HG03432 (cell line): Measurements from ENCODE around the gene AANAT.
A peak's percentile ranks its signal among the peaks of the same experiment; 100 is the strongest.

ENCODE experiments used
- ATAC-seq: cut with Tn5 transposase; IDR thresholded peaks from one replicate; pipeline ENCODE4 v1.9.1; 2021; ENCODE audit warnings: mild to moderate bottlenecking, moderate library complexity; ENCODE audit not compliant: unreplicated experiment

The AANAT gene

DNA sequence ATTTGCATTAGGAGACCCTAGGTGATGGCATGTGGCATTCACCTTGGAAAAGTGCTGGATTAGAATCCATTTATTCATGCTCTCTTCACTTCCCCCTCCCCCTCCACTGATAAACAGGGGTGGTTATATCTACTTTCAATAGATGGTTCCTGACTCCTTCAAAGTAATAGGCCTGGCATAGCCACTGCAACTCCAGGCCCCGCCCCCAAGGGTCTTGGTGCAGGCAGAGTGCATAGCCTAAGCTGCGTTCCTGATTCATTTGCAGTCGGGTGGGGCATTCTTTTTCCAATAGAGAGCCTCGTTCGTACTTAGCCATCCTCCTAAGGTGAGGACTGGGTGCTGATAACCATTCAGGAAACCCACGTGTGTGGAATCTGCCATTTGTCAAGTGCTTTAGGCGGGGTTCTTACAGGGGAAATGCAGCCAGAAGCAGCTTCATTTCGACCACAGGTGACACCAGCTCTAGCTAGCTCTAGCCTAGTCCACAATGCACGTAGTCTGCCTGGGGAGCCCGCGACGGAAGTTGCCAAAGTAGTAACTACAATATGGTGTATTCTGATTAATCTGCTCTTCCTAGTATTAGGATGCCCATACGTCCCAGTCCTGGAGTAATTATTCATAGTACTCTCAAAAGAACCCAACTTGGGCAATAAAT lies 25.6 kb upstream of the AANAT start:
- no peak for ATAC-seq

GRCh38 chr17:76442341-76443338 lies 24.8 kb upstream of the AANAT start:
- no peak for ATAC-seq

GRCh38 chr17:76444518-76445311 lies 22.7 kb upstream of the AANAT start:
- no peak for ATAC-seq

GRCh38 chr17:76445697-76446448 lies 21.5 kb upstream of the AANAT start:
- ATAC-seq: no peak

GRCh38 chr17:76446449-76447231 lies 20.8 kb upstream of the AANAT start:
- ATAC-seq: no peak

DNA sequence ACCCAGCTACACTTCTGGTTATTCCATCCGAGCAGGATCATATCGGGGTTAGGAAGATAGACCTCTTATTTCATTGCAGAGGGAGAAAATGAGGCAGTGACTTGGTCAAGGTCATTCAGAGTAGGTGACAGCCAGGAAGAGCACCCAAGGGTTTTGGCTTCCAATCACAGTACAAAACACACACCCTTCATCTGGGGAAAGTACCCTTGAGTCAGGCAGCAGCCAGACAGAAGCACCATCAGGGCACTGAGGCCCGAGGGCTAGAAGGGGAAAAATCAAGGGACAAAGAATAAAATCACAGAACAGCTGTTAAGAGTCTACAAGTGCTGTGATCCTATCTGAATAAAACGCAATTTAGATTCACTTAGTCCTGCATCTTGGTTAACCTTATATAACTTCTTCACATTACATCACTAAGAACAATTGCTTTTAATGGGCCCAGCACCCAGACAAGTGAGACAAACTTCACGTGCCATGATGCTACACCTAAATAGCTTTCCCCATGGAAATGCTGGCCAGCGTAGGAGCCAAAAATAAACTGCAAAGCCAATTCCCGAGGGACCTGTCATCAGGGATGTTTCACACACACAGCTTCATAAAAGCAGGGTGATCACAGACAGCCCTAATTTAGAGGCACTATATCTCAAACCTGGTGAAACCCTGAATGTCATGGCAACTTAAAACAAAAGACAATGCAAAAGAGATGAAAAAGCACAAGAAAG lies 19.3 kb upstream of the AANAT start:
- ATAC-seq: no peak

DNA sequence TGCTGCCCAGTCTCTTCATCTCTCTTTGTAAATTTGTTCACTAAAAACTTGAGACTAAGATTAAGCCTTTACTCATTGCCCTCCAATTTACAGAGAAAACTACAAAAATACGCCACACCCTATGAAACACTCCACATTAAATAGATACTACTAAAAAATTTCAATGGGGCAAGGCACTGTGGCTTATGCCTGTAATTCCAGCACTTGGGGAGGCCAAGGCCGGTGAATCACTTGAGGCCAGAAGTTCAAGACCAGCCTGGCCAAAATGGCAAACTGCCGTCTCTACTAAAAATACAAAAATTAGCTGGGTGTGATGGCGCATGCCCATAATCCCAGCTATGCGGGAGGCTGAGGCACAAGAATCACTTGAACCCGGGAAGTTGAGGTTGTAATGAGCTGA lies 18.3 kb upstream of the AANAT start:
- no peak for ATAC-seq

- no peak for ATAC-seq
Measured at GRCh38 chr17:76451506-76451905, 15.9 kb upstream of the AANAT start.

DNA sequence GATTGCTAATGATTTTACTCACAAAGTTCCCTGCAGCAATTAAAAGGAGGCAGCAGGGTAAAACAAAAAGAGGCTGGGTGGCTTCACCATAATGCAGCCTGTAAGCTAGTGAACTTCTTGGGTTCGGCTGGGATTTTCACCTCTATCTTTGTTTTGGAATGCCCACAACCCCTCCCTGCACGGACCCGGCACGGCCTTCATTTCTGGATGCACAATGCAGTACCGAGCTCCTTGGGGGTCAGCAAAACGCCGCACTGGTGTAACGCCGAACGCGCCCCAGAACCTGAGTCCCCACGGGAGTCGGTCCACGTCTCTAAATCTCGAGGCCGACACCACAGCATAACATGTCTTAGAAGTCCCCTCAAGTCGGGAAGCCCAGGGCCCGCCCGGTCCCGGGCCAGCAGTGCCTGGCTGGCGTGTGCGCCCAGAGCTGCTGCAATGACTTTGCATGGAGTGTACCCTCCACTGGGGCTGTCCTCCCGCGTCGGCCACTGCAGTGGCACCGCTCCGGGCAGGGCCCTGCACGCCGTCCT lies 15.2 kb upstream of the AANAT start:
- no peak for ATAC-seq

DNA sequence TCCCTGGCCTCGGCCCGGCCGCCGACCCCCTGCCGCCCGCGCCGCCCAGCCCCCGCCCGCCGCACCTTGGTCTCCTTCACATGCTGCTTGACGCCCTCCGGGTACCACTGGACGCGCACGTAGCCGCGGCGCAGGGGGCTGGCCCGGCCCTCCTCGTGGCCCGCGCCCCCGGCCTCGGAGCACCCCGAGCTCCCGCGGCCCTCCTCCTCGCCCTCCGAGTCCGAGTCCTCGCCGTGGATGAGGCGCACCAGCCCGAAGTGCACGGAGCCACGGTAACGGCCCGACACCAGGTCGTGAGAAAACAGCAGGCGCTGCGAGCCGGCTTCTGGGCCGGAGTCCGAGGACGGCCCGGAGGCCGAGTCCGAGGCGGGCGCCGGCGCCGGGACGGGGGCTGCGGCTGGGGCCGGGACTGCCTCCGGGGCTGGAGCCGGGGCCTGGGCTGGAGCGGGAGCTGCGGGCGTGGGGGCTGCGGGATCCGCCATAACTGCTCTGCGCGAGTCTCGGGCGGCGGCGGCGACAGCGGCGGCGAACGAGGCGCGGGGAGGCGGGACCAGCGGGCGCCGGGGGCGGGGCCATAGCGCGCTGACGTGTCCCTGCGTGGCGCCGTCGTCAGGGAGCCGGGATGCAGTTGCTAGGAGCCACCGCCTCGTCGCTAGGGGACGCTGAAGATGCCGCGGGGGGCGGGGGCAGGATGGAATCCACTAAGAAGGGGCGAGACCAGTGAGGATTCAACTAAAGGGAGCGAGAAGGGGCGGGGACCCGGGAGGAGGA lies 14.6 kb upstream of the AANAT start, which contains the start of gene UBE2O:
Gene UBE2O, minus strand, starts transcription at position 493 of the 771 bp plus-strand sequence. Its CDS starts 11 bp downstream, at position 482.
- peak; percentile 88 for ATAC-seq

DNA sequence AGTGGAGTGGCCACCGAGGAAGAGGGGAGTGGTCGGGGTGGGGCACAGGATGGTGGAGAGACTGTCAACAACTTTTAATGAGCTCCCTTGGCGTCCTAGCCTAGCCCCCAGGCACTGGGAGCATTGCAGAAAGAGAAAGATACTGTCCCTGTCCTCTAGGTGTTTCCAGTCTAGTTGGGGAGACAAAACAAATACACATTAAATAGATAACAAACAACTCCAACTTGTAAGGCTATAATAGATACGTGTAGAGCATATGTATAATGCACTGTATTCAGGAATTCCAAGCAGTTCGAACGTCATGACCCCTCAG lies 14.0 kb upstream of the AANAT start:
- ATAC-seq: no peak

GRCh38 chr17:76458580-76459490 lies 8.6 kb upstream of the AANAT start:
- ATAC-seq: no peak

DNA sequence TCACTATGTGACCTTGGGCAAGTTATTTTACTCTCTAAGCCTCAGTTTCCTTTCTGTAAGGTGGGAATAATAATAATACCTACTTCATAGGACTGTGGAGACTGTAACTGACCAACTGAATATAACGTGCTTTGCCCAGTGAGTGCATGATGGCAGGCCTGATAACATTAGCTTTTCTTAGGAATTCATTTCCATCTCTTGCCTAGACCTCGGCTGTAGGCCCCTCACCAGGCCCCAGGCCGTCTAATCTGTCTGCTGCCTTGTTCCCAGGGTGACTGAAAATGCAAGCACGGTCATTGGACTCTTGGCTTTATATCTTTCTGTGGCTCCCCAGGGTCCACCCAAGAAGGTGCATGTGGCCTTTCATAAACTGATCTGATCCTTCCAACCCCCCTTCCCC lies 7.7 kb upstream of the AANAT start:
- ATAC-seq: no peak

DNA sequence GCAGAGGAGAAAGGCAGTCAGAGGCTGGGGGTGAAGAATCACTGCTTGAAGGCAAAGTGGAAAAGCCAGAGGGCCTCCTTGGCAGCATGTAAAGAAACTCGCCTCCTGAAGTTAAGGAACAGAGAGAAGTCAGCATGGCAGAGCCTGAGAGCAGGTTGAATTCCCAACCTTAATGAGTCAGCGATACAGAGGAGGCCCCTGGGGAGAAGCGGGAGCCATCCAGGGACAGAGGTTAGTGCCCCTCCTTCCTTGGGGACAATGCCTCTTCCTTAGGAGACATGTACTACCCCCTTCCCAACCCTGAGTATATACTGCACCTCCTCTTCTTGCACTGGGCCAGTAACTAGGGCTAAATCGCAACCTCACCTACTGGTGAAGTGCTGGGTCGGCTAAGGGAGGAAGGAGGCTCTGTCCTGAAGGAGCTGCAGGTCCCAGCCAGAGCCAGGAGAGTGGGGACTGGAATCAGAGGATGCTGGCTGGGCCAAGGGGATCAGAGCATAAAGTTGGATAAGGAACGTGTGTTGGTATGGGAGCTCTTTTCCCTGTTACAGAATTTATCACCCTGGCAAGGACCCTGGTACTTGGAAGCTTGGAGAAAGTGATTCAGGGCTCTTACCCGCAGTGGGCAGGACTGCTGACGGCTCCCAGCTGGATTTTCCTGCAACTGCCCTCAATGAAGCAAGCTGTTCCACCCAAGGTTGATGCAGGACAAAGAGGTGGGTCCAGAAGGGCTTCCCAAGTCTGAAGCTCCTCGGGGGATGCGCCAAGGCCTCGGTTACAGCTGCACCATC lies 5.4 kb upstream of the AANAT start:
- no peak for ATAC-seq

DNA sequence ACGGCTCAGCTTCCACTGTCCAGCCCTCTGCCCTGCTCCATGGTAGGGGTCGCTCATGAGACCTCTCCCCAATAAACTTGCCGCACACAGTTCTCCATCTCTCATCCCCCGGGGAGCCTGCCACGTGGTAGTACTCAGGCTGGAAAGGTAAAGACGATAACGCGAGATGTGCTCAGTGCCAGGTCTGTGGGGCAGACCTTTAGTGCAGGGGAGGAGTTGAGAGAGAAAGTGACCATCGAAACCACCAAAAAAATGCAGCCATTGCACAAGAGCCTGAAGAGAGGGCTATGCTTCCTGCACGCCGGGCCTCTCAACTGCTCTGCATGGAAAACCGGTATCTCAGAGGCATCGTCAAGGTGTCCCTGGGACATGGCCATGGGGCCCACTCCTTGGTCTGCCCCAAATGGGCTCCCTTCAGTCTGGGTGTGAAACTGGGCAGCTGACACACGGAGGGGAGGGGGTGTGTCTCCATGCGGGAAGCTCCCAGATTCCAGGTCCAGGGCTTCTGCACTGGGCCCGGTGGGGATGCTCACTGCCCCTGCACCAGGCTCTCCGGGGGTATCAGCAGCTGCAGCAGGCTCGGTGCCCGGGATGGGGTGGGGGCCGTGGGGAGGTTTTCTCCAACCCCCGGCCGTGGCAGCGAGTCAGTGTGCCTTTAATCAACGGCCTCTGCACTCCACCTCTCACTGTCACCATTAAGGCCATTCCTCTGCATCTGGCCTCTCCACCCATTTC lies 4.7 kb upstream of the AANAT start:
- ATAC-seq: no peak

DNA sequence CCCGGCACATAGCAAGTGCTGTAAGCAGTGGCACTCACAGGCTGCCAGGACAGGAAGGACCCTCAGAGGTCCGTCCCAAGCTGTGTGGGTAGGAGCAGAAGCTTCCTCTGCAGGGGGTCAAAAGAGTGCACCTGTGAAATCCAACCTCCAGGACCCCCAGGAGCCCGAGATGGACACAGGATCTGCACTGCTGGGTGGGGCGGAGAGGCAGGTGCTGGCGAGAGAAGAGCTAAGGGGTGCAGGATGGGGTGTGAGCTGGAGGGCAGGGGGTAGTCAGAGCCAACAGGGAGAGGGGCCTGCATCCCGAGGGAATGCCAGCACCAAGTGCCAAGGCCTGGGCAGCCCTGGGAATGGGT lies 650 bp upstream of the AANAT start:
- ATAC-seq: no peak
